Endothelial cell of umbilical vein (primary cell): ENCODE results near the gene HSF2. TPM values are rescaled to one million over a fixed set of nuclear protein-coding genes. Genes with fewer than 3 reads are reported as not detected.

Source experiments
- BruUV-seq: library from RNA; stranded (reverse); fragments of 400-500 nt; replicated peaks from 2 replicates; lab custom pipeline; 2021; lab: Mats Ljungman, UMichigan
- CTCF ChIA-PET: fragments of 300-600, 350-600 bp; sonication (Branson Sonifier 250); formaldehyde crosslinking; loops from one replicate; lab custom pipeline; 2021; ENCODE audit warnings: antibody characterized with exemption, inconsistent platforms; lab: Charles Lee
- POLR2A ChIA-PET: fragments of 300-600, 350-600 bp; sonication (Branson Sonifier 250); formaldehyde crosslinking; loops from one replicate; lab custom pipeline; 2021; ENCODE audit warnings: antibody characterized with exemption, inconsistent platforms; lab: Charles Lee
- DNase-seq: peaks from one replicate; pipeline ENCODE4 v3.0.0-alpha.2; 2011; ENCODE audit warnings: low read depth, low spot score
- FAIRE-seq: peaks from 2 replicates; lab custom pipeline; 2011; peaks lifted over from hg19 to GRCh38; lab: Jason Lieb, UNC
- H2AFZ ChIP-seq: 2 replicates; pipeline ENCODE4 v1.6.0; 2012; ENCODE audit warnings: low read depth, low read length, control low read depth, inconsistent platforms
- H3K27ac ChIP-seq: 2 replicates; pipeline ENCODE4 v1.5.1; 2011; ENCODE audit warnings: low read depth, mild to moderate bottlenecking, control low read depth, low read length, moderate library complexity; ENCODE audit not compliant: insufficient read depth
- H3K27me3 ChIP-seq, 2 experiments: 2 replicates each; pipeline versions ENCODE4 v1.6.0 to v1.6.1; 2011; ENCODE audit warnings: low read length in 2 of 2, mixed read lengths in 1 of 2; ENCODE audit not compliant: control insufficient read depth in 2 of 2, insufficient read depth in 2 of 2
- H3K36me3 ChIP-seq, 2 experiments: 2 replicates in 1 of 2; 3 replicates in 1 of 2; pipeline ENCODE4 v1.5.1; 2011; ENCODE audit warnings: low read length in 2 of 2, mild to moderate bottlenecking in 1 of 2, moderate library complexity in 1 of 2; ENCODE audit not compliant: control insufficient read depth in 2 of 2, insufficient read depth in 2 of 2; ENCODE audit errors: extremely low read depth in 1 of 2
- H3K4me1 ChIP-seq: 3 replicates; pipeline ENCODE4 v1.5.1; 2011; ENCODE audit warnings: mild to moderate bottlenecking, low read length; ENCODE audit not compliant: control insufficient read depth, insufficient read depth; ENCODE audit errors: extremely low read depth
- H3K4me2 ChIP-seq: 2 replicates; pipeline ENCODE4 v1.6.1; 2011; ENCODE audit warnings: low read length, control low read depth, mixed read lengths; ENCODE audit not compliant: insufficient read depth
- H3K4me3 ChIP-seq, 3 experiments: fragments of 200-600 bp in 1 of 3; sonication (generic), shearing (Covaris generic) in 1 of 3; replicated peaks in 1 of 3; 2 replicates each; pipeline ENCODE4 v1.5.1; 2011 to 2016; ENCODE audit warnings: control low read depth in 3 of 3, low read length in 3 of 3, mild to moderate bottlenecking in 2 of 3, inconsistent platforms in 1 of 3, low read depth in 1 of 3, moderate library complexity in 1 of 3; ENCODE audit not compliant: insufficient read depth in 1 of 3
- H3K79me2 ChIP-seq: 2 replicates; pipeline ENCODE4 v1.6.0; 2012; ENCODE audit warnings: low read length, inconsistent platforms; ENCODE audit not compliant: control insufficient read depth, insufficient read depth
- H3K9ac ChIP-seq: replicated peaks from 2 replicates; pipeline ENCODE3; 2011; ENCODE audit warnings: low read length, control low read depth; ENCODE audit not compliant: insufficient read depth; ENCODE audit errors: extremely low read depth
- H3K9me1 ChIP-seq: replicated peaks from 3 replicates; pipeline ENCODE4 v1.6.0; 2011; ENCODE audit warnings: mild to moderate bottlenecking, low read length; ENCODE audit not compliant: control insufficient read depth, insufficient read depth; ENCODE audit errors: extremely low read depth
- H3K9me3 ChIP-seq: replicated peaks from 2 replicates; pipeline ENCODE4 v1.5.1; 2012; ENCODE audit warnings: low read length, inconsistent platforms; ENCODE audit not compliant: control insufficient read depth, insufficient read depth
- H4K20me1 ChIP-seq: replicated peaks from 2 replicates; pipeline ENCODE3; 2011; ENCODE audit warnings: mild to moderate bottlenecking, low read length; ENCODE audit not compliant: control insufficient read depth, insufficient read depth; ENCODE audit errors: extremely low read depth
- EZH2 ChIP-seq: IDR thresholded peaks from 2 replicates; pipeline ENCODE4 v1.6.1; 2012; ENCODE audit warnings: borderline replicate concordance, low read depth, mild to moderate bottlenecking, moderate library complexity, low read length, inconsistent platforms; ENCODE audit not compliant: severe bottlenecking
- FOS ChIP-seq: IDR thresholded peaks from 2 replicates; pipeline ENCODE4 v1.6.1; 2011; ENCODE audit warnings: mild to moderate bottlenecking, low read length, moderate library complexity, borderline replicate concordance; ENCODE audit not compliant: insufficient read depth
- GATA2 ChIP-seq: IDR thresholded peaks from 2 replicates; pipeline ENCODE4 v1.7.0; 2011; ENCODE audit warnings: low read depth, mild to moderate bottlenecking, moderate library complexity, mixed read lengths, low read length; ENCODE audit not compliant: insufficient read length, insufficient read depth
- JUN ChIP-seq: IDR thresholded peaks from 2 replicates; pipeline ENCODE4 v1.6.1; 2011; ENCODE audit warnings: borderline replicate concordance, low read depth; ENCODE audit not compliant: insufficient read length, insufficient read depth
- MYC ChIP-seq: IDR thresholded peaks from one replicate; pipeline ENCODE4 v1.6.1; 2011; ENCODE audit warnings: mild to moderate bottlenecking, low read depth, low read length
- POLR2A ChIP-seq: IDR thresholded peaks from 2 replicates; pipeline ENCODE4 v1.6.1; 2012; ENCODE audit warnings: low read depth, mild to moderate bottlenecking, control low read depth, low read length
- POLR2AphosphoS5 ChIP-seq: IDR thresholded peaks from 2 replicates; pipeline ENCODE4 v1.6.1; 2012; ENCODE audit warnings: low read depth, mild to moderate bottlenecking, control low read depth, low read length, moderate library complexity; ENCODE audit not compliant: insufficient read depth
- dilution Hi-C: fragments of 300-500 bp; cut with MboI; formaldehyde crosslinking; loops from one replicate; pipeline ENCODE4 v1.15.0; 2019; ENCODE audit warnings: low sequenced_read_pairs; ENCODE audit not compliant: extremely low pct_ligation_motif_present
- intact Hi-C: fragments of 100-400 bp; cut with micrococcal nuclease; formaldehyde crosslinking; loops from one replicate; pipeline ENCODE4 v1.10.0; 2022
- polyA plus RNA-seq, 4 experiments: library from polyadenylated mRNA; depleted of rRNA in 3 of 4; stranded (reverse) in 3 of 4; unstranded in 1 of 4; fragments of >200 nt; gene quantifications; 2 replicates each; pipeline versions ENCODE4 v1.2.1 to v1.2.3, GENCODE V29; 2011 to 2012; ENCODE audit warnings: missing spikeins in 1 of 4
- total RNA-seq: library from RNA; stranded (reverse); gene quantifications from 2 replicates; pipeline ENCODE4 v1.2.3, GENCODE V29; 2021
- TF ChIP-seq, protein P1 (sequence below): IDR thresholded peaks from 2 replicates; pipeline ENCODE4 v1.6.1; 2011; ENCODE audit not compliant: insufficient read depth, insufficient read length
- TF ChIP-seq, protein P2 (sequence below), 2 donors: IDR thresholded peaks; 1 replicate in 1 of 2; 2 replicates in 1 of 2; pipeline ENCODE4 v1.5.1; 2011; ENCODE audit warnings: low read length in 2 of 2, mild to moderate bottlenecking in 2 of 2, moderate library complexity in 2 of 2, control low read depth in 1 of 2, inconsistent platforms in 1 of 2, low read depth in 1 of 2; ENCODE audit not compliant: insufficient read depth in 1 of 2; ENCODE audit errors: extremely low read depth in 1 of 2

Gene HSF2
- total and polyA plus RNA-seq, 2 donors (not counting 3 experiments of a cell fraction or from before 2014, with no cell fraction given) = 8.0 to 13.3 TPM

DNA sequence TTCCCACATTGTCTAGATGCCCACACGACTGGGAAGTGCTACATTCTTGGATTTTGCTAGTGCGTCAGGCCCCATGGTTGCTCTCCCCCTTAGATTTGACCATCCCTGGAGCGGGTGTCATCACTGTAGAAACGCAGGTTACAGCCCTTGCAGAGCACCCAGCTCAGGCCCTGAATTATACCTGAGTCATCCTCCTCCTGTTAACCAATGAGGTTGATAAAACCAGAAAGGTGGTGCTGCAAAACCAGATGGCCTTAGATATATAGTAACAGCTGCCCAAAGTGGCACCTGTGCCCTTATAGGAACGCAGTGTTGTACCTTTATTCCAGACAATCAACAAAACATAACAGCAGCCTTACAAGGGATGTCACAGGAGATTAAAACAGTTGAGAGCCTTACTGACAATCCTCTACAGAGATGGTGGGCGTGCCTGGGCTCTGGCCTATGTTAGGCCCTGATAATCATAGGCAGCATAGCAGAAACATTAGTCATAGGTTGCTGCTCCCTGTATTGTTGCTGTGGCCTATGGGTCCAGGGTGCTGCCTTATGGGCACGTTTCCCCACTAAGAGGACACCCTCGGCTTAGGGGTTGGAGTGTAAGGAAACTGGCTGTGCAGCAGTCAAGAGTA lies 33.6 kb upstream of the HSF2 start:
- dilution Hi-C loops = no loop called here

DNA sequence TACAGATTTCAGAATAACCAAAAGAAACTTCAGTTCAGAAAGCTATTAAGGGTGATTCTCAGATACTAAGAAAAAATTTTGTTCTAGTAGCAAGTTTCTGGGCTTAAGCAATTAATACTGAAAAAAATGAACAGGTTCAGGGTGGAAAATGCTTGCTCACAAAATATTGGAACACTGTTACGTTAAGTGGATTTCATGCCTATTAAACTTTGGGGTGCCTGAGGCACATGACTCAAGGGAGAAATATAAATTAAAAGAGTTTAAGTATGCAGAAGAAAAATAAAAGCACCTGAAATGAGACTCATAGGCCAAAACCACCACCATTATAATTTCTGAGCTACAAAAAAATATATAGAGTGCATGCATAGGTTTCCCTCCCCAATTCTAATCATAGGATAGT lies 32.3 kb upstream of the HSF2 start:
- Histone ChIP-seq H3K27me3 (peaks cover 0 to 2% of the 10 kb centered on the region in 2 experiments), H3K4me3 (no peak overlapping the region), H3K9me1 (no peaks in the 10 kb centered on the region), H4K20me1 (no peaks in the 10 kb centered on the region), H3K4me2 (no peak overlapping the region), H3K27ac (no peak overlapping the region), H2AFZ (no peak overlapping the region), H3K36me3 (no peaks in the 10 kb centered on the region), H3K79me2 (no peaks in the 10 kb centered on the region), H3K4me1 (no peaks in the 10 kb centered on the region), H3K9me3 (no peaks in the 10 kb centered on the region), H3K9ac (no peak overlapping the region)
- TF ChIP-seq GATA2 (no peak), FOS (no peak), EZH2 (no peak), POLR2A (no peak), MYC (no peak), POLR2AphosphoS5 (no peak), JUN (no peak)
- TF ChIP-seq, protein P1, sequence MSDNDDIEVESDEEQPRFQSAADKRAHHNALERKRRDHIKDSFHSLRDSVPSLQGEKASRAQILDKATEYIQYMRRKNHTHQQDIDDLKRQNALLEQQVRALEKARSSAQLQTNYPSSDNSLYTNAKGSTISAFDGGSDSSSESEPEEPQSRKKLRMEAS = no peak
- TF ChIP-seq, protein P2, sequence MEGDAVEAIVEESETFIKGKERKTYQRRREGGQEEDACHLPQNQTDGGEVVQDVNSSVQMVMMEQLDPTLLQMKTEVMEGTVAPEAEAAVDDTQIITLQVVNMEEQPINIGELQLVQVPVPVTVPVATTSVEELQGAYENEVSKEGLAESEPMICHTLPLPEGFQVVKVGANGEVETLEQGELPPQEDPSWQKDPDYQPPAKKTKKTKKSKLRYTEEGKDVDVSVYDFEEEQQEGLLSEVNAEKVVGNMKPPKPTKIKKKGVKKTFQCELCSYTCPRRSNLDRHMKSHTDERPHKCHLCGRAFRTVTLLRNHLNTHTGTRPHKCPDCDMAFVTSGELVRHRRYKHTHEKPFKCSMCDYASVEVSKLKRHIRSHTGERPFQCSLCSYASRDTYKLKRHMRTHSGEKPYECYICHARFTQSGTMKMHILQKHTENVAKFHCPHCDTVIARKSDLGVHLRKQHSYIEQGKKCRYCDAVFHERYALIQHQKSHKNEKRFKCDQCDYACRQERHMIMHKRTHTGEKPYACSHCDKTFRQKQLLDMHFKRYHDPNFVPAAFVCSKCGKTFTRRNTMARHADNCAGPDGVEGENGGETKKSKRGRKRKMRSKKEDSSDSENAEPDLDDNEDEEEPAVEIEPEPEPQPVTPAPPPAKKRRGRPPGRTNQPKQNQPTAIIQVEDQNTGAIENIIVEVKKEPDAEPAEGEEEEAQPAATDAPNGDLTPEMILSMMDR (IDR thresholded peaks at IDR 0.05; ENCODE audit: extremely low read depth in 1 of 2, insufficient read depth in 1 of 2, low read depth in 1 of 2, low read length in 2 of 2) = no peak
- no peak for DNase-seq
- FAIRE-seq = no peak
- no TSS peak for BruUV-seq
- POLR2A ChIA-PET = no interaction called here
- dilution Hi-C loops (no loop called here), intact Hi-C loops (no loop called here)
- CTCF ChIA-PET = no interaction called here

More for the DNA sequence above, 33.6 kb upstream of the HSF2 start:
- TF ChIP-seq JUN (no peak), POLR2AphosphoS5 (no peak)
- no TSS peak for BruUV-seq
- no peaks in the 10 kb centered on the region for H3K79me2 ChIP-seq
- FAIRE-seq = no peak
- no peak overlapping the region for H3K4me3 ChIP-seq
- CTCF ChIA-PET = no interaction called here
- POLR2A ChIA-PET = no interaction called here
- intact Hi-C loops = no loop called here
- no peaks in the 10 kb centered on the region for H3K9me3 ChIP-seq
- no peak overlapping the region for H3K9ac ChIP-seq
- no peak overlapping the region for H3K27ac ChIP-seq
- H3K9me1 ChIP-seq = no peaks in the 10 kb centered on the region
- no peaks in the 10 kb centered on the region for H4K20me1 ChIP-seq
- H3K4me2 ChIP-seq = no peak overlapping the region
- H3K4me1 ChIP-seq = no peaks in the 10 kb centered on the region
- no peaks in the 10 kb centered on the region for H3K36me3 ChIP-seq
- peaks cover 0 to 2% of the 10 kb centered on the region in 2 experiments for H3K27me3 ChIP-seq
- no peak for DNase-seq
- no peak overlapping the region for H2AFZ ChIP-seq
